Thyroid gland (tissue), 4 donors: ENCODE results near the gene CRTC3.

Experiments used
- POLR2A ChIP-seq, 2 donors: fragments of 450-650 bp; IDR thresholded peaks; one replicate each; pipeline ENCODE4 v1.6.1; 2017; ENCODE audit warnings: antibody characterized with exemption in 2 of 2, mild to moderate bottlenecking in 2 of 2, moderate library complexity in 1 of 2
- TF ChIP-seq, protein P1 (sequence below), 6 experiments: fragments of 200-600 bp in 3 of 6; fragments of 450-650 bp in 3 of 6; sonication (generic) in 3 of 6; IDR thresholded peaks; one replicate each; pipeline ENCODE4 v1.5.1; 2016 to 2019; ENCODE audit warnings: antibody characterized with exemption in 6 of 6, mild to moderate bottlenecking in 2 of 6, inconsistent platforms in 1 of 6, moderate library complexity in 1 of 6

DNA sequence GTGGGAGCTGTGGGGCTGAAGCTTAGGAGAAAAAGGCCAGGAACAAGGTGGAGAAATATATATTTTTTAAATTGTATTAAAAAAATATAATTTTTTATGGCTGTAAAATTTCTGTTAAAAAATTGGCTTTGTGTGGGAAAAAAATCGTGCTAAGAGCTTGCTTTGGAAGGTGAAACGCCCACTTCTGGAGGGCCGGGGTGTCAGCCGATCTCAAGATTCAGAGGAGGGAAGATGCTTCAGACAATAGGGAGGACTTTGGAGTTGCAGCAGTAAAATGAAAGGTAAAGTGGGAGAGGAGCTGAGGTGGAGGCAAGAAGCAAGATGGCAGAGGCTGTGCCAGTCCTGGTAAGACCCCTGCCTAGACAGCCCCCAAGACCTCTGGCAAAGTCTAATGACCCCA is 141.5 kb downstream of the CRTC3 start:
- TF ChIP-seq, protein P1, sequence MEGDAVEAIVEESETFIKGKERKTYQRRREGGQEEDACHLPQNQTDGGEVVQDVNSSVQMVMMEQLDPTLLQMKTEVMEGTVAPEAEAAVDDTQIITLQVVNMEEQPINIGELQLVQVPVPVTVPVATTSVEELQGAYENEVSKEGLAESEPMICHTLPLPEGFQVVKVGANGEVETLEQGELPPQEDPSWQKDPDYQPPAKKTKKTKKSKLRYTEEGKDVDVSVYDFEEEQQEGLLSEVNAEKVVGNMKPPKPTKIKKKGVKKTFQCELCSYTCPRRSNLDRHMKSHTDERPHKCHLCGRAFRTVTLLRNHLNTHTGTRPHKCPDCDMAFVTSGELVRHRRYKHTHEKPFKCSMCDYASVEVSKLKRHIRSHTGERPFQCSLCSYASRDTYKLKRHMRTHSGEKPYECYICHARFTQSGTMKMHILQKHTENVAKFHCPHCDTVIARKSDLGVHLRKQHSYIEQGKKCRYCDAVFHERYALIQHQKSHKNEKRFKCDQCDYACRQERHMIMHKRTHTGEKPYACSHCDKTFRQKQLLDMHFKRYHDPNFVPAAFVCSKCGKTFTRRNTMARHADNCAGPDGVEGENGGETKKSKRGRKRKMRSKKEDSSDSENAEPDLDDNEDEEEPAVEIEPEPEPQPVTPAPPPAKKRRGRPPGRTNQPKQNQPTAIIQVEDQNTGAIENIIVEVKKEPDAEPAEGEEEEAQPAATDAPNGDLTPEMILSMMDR (IDR thresholded peaks at IDR 0.05): no peak
- no peak for TF ChIP-seq POLR2A (IDR thresholded peaks at IDR 0.05)
